ENCODE data around the gene CDK6.

DNA sequence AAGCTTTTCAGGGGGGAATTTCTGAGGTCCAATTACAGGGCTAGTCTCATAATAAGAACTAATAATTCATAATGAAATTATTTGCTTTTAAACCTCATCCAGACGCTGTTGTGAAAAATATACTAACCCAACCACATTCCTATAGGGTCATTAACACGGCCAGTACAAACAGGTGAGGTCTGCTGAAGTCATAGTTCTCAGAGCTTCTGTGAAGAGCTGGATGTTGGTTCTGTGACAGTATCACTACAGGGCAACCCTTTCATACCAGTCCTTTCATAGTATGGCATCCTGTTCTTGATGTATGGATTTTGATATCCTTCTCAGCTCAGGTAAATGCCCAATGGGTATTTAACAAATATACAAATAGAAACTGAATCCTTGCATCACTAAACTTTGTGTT is 183.8 kb downstream of the CDK6 start:
- TF ChIP-seq SUZ12 (IDR thresholded peaks at IDR 0.05) (no peak), HDGF (IDR thresholded peaks at IDR 0.05; ENCODE audit: borderline replicate concordance) (no peak)
